Mesothelial cell of epicardium (in vitro differentiated cells): ENCODE measurements around the gene SYT17. TPM values are rescaled to one million over a fixed set of nuclear protein-coding genes. Genes with fewer than 3 reads are reported as not detected.

Experiments
- DNase-seq, 2 experiments: peaks; one replicate each; pipeline ENCODE4 v3.0.0; 2021; ENCODE audit warnings: low spot score in 2 of 2; ENCODE audit not compliant: unreplicated experiment in 2 of 2
- H3K27ac Mint-ChIP-seq: 2 replicates; pipeline ENCODE4 v1.8.0; 2021; ENCODE audit warnings: mixed read lengths
- H3K27me3 Mint-ChIP-seq: 2 replicates; pipeline ENCODE4 v1.8.0; 2021; ENCODE audit warnings: low read depth, mixed read lengths
- H3K36me3 Mint-ChIP-seq: 2 replicates; pipeline ENCODE4 v1.8.0; 2021; ENCODE audit warnings: mixed read lengths
- H3K4me1 Mint-ChIP-seq: 2 replicates; pipeline ENCODE4 v1.8.0; 2021; ENCODE audit warnings: mixed read lengths
- H3K4me3 Mint-ChIP-seq: 2 replicates; pipeline ENCODE4 v1.8.0; 2021; ENCODE audit warnings: mild to moderate bottlenecking, moderate library complexity, mixed read lengths
- H3K9me3 Mint-ChIP-seq: 2 replicates; pipeline ENCODE4 v1.8.0; 2021; ENCODE audit warnings: mixed read lengths
- CTCF ChIP-seq: fragments of 200-600 bp; sonication (generic); IDR thresholded peaks from one replicate; pipeline ENCODE4 v1.5.0; 2021; ENCODE audit warnings: antibody characterized with exemption; ENCODE audit not compliant: unreplicated experiment
- total RNA-seq: library from RNA; stranded (reverse); gene quantifications from 3 replicates; pipeline ENCODE4 v1.2.1, GENCODE V29; 2021

Gene SYT17
- total RNA-seq, 1 donor from 2014 or later = 7.4 TPM

DNA sequence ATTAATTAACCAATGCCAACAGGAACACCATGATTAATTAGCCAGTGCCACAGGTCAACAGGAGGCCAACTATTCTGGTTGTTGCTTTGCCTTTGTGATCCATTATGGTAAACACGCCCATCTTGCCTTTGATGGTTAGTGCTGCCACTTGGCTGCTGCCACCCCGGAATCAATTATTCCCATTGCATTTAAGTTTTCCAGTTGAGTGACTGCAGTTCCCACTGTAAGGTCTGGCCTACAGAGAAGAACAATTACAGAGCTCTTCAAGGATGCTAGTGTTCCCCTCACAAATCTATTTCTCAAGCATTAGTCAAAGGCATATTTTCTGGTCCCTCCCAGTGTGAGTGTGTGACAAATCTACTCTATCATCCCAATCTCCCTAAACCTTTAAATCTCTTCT is 110.4 kb downstream of the SYT17 start:
- H3K4me1 Mint-ChIP-seq = no peaks in the 10 kb centered on the region
- H3K4me3 Mint-ChIP-seq = no peak overlapping the region
- peaks cover 5% of the 10 kb centered on the region for H3K27me3 Mint-ChIP-seq
- H3K27ac Mint-ChIP-seq = no peak overlapping the region
- H3K36me3 Mint-ChIP-seq = no peaks in the 10 kb centered on the region
- peaks cover 11% of the 10 kb centered on the region for H3K9me3 Mint-ChIP-seq
- no peak for TF ChIP-seq CTCF
- no peak for DNase-seq

DNA sequence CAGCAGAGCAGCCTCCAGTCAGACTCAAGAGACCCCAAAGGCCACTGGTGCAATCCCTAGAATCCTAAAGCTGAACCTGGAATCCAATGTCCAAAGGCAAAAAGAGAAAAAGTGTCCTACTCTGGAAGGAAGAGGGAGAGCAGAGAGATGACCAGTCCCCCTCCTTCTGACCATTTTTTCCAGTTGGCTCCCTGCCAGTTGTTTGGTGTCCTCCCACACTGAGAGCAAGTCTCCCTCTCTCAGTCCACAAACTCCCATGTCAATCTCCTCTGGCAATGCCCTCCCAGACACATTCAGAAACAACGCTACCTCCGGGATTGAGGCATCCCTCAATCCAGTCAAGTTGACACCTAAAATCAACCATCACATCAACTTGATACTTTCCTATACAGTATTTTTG is 113.2 kb downstream of the SYT17 start:
- peaks cover 11% of the 10 kb centered on the region for H3K9me3 Mint-ChIP-seq
- H3K4me3 Mint-ChIP-seq = no peak overlapping the region
- no peaks in the 10 kb centered on the region for H3K4me1 Mint-ChIP-seq
- peaks cover 1% of the 10 kb centered on the region for H3K27me3 Mint-ChIP-seq
- DNase-seq = no peak
- TF ChIP-seq CTCF = no peak
- no peak overlapping the region for H3K27ac Mint-ChIP-seq
- no peaks in the 10 kb centered on the region for H3K36me3 Mint-ChIP-seq

GRCh38 chr16:19282101-19282500 is 114.1 kb downstream of the SYT17 start:
- Mint-ChIP-seq H3K9me3 (peaks cover 11% of the 10 kb centered on the region), H3K27me3 (no peaks in the 10 kb centered on the region), H3K4me1 (no peaks in the 10 kb centered on the region), H3K4me3 (no peak overlapping the region), H3K27ac (no peak overlapping the region), H3K36me3 (no peaks in the 10 kb centered on the region)
- no peak for DNase-seq
- no peak for TF ChIP-seq CTCF

DNA sequence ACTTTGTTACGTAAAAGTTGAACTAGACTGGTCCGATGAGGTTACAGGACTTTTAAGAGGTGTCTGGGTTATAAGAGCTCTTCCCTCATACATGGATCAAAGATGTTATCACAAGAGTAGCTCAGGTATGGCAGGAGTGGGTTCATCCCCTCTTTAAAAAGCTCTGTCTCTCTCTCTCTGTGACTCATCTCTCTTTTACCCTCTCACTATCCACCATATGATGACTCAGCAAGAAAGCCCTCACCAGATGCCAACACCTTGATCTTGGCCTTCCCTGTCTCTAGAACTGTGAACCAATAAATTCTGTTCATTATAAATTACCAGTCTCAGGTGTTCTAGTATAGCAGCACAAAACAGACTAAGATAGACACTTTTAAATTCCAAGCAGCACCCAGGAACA is 115.6 kb downstream of the SYT17 start:
- DNase-seq = no peak
- Mint-ChIP-seq H3K27ac (no peak overlapping the region), H3K27me3 (no peaks in the 10 kb centered on the region)

GRCh38 chr16:19284207-19284606 is 116.2 kb downstream of the SYT17 start:
- Mint-ChIP-seq H3K27ac (no peak overlapping the region), H3K27me3 (no peaks in the 10 kb centered on the region), H3K36me3 (no peaks in the 10 kb centered on the region), H3K9me3 (peaks cover 5% of the 10 kb centered on the region), H3K4me1 (no peaks in the 10 kb centered on the region), H3K4me3 (no peak overlapping the region)
- DNase-seq = no peak
- TF ChIP-seq CTCF = no peak

More for the DNA sequence above, 115.6 kb downstream of the SYT17 start:
- Mint-ChIP-seq H3K36me3 (no peaks in the 10 kb centered on the region), H3K4me3 (no peak overlapping the region), H3K9me3 (peaks cover 8% of the 10 kb centered on the region), H3K4me1 (no peaks in the 10 kb centered on the region)
- TF ChIP-seq CTCF = no peak

DNA sequence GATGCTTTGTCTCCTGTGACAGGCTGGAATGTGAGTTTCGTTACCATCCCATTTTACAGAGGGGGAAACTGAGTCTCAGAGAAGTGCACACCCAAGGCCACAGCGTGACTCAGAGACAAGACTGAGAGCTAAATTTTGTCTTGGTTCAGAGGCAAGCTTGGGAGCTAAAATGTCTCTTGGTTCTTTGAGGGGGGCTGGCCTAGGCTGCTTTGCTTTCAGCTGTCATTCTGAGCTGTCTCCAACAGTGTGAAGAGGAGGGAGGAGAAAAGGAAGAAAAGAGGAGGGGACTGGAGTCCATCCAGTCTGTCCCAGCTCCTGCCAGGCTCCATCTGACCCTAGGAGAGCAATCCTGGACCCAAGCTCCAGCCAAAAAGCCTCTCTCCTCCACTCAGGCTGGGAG is 117.4 kb downstream of the SYT17 start, which contains the start of gene CLEC19A:
Gene CLEC19A, plus strand, starts transcription at position 301 of the 400 bp plus-strand sequence. CDS start 121 bp downstream, outside the sequence.
- H3K27ac Mint-ChIP-seq = no peak within 1 kb of the TSS
- no peak for TF ChIP-seq CTCF
- no peaks in the 10 kb centered on the region for H3K36me3 Mint-ChIP-seq
- DNase-seq = no peak
- peaks cover 5% of the 10 kb centered on the region for H3K9me3 Mint-ChIP-seq
- no peak within 1 kb of the TSS for H3K4me3 Mint-ChIP-seq
- H3K27me3 Mint-ChIP-seq = no peaks in the 10 kb centered on the region
- H3K4me1 Mint-ChIP-seq = peaks cover 7% of the 10 kb centered on the region
